Heart left ventricle (tissue), 16 donors: Measurements from ENCODE around the gene ACIN1. TPM values are rescaled to one million over a fixed set of nuclear protein-coding genes. Genes with fewer than 3 reads are reported as not detected.

Source experiments
- ATAC-seq, 4 donors: fragments of 200-7000 bp; cut with Tn5 transposase; one replicate each; pipeline ENCODE4 v1.9.1; 2020 to 2022; ENCODE audit warnings: moderate library complexity in 4 of 4, mild to moderate bottlenecking in 3 of 4, moderate number of reproducible peaks in 1 of 4
- DNase-seq, 5 donors: peaks; one replicate each; pipeline ENCODE4 v3.0.0-alpha.2; 2020
- H3K27ac ChIP-seq, 12 donors: fragments of 200-600 bp; sonication (generic) in 4 of 12; one replicate each; pipeline versions ENCODE4 v1.5.0 to v1.8.0; 2016 to 2022; ENCODE audit warnings: mild to moderate bottlenecking in 2 of 12
- H3K27me3 ChIP-seq, 9 donors: fragments of 200-600 bp; sonication (generic) in 2 of 9; one replicate each; pipeline versions ENCODE4 v1.5.1 to v1.8.0; 2016 to 2022; ENCODE audit warnings: mild to moderate bottlenecking in 3 of 9
- H3K36me3 ChIP-seq, 9 donors: fragments of 200-600 bp; sonication (generic) in 2 of 9; one replicate each; pipeline versions ENCODE4 v1.5.0 to v1.8.0; 2018 to 2022; ENCODE audit warnings: mild to moderate bottlenecking in 2 of 9
- H3K4me1 ChIP-seq, 12 donors: fragments of 200-600 bp; sonication (generic) in 4 of 12; one replicate each; pipeline versions ENCODE4 v1.5.0 to v1.8.0; 2016 to 2022; ENCODE audit warnings: mild to moderate bottlenecking in 3 of 12
- H3K4me3 ChIP-seq, 12 donors: fragments of 200-600 bp; sonication (generic) in 4 of 12; one replicate each; pipeline versions ENCODE4 v1.5.0 to v1.8.0; 2017 to 2022; ENCODE audit warnings: mild to moderate bottlenecking in 9 of 12, moderate library complexity in 4 of 12
- H3K9me3 ChIP-seq, 12 donors: fragments of 200-600 bp; sonication (generic) in 4 of 12; one replicate each; pipeline versions ENCODE4 v1.5.0 to v1.8.0; 2016 to 2022; ENCODE audit warnings: mild to moderate bottlenecking in 1 of 12
- CTCF ChIP-seq, 12 donors: fragments of 200-600 bp; sonication (generic) in 4 of 12; IDR thresholded peaks; one replicate each; pipeline versions ENCODE4 v1.5.0 to v1.8.0; 2018 to 2022; ENCODE audit warnings: antibody characterized with exemption in 12 of 12, mild to moderate bottlenecking in 5 of 12
- POLR2A ChIP-seq, 2 donors: fragments of 450-650 bp; IDR thresholded peaks; one replicate each; pipeline ENCODE4 v1.6.1; 2017; ENCODE audit warnings: antibody characterized with exemption in 2 of 2, mild to moderate bottlenecking in 2 of 2, moderate library complexity in 2 of 2
- WGBS, 4 donors: extraction: QIAGEN DNeasy Blood & Tissue Kit in 2 of 4; methylation state at CpG; one replicate each; pipeline versions ENCODE4 v1.1.5 to v1.1.7; 2013 to 2018; 5-methylcytosine and 5-hydroxymethylcytosine counted together
- intact Hi-C, 10 donors: fragments of 100-400 bp; cut with DNase I; formaldehyde crosslinking; loops; one replicate each; pipeline versions ENCODE4 v1.11.1 to v1.14.2; 2022
- polyA plus RNA-seq, 2 donors: library from polyadenylated mRNA; stranded (reverse); fragments of 200-250 nt; gene quantifications; one replicate each; pipeline ENCODE4 v1.2.3, GENCODE V29; 2013
- total RNA-seq, 9 donors: library from RNA; depleted of rRNA in 2 of 9; stranded (reverse); fragments of >200 nt in 2 of 9; fragmentation: NEBNext Ultra II Directional in 3 of 9; extraction: Animal tissue kit (Norgen Biotek cat#: 25700) in 3 of 9; gene quantifications; one replicate each; pipeline versions ENCODE4 v1.1.0 to v1.2.4, GENCODE V29; 2016 to 2023
- donor health status: ischemic (EF 13 %, LVEDD 7.1; RV severe dilation, severe dysfunction).
- donor health status: healthy with polysubstance abuse.
- donor health status: DM: no; HTN: yes; CAD: no.
- donor health status: DM: no; HTN: no; CAD: no.
- donor health status: ischemic (EF 25% LVEDD 6.9; RV normal size, moderate dysfunction).
- donor health status: ischemic (EF 25% LVEDD 5.7; RV mildly dilated, moderate dysfunction).
- donor health status: healthy.
- donor health status: DM: yes; HTN: yes; CAD: no.
- donor health status: ischemic (EF 35%, LVEDD 5.7; RV mildly dilated, moderate dysfunction).
- donor health status: nonischemic (EF 11% LVEDD 7.7; RV severe dilation, severe dysfunction).
- donor health status: DM: yes; HTN: yes; CAD: no.
- donor health status: PGD.
- donor health status: ischemic (EF 29% LVEDD 5.4; RV normal size, mild dysfunction).
- donor health status: nonischemic (EF 23%, LVEDD 6.1; RV moderate dilation, normal function).

Gene ACIN1
- total and polyA plus RNA-seq, 11 donors, result 42.0 to 91.2 (median 65.6) TPM

GRCh38 chr14:23057757-23058653 is 36.9 kb downstream of the ACIN1 start:
- Histone ChIP-seq H3K4me1 (peaks cover 0 to 39% (median 25%) of the 10 kb centered on the region in 12 donors), H3K9me3 (no peaks in the 10 kb centered on the region), H3K4me3 (peak overlapping the region; percentile 46 to 84 (median 68)), H3K27ac (peak overlapping the region in 10 of 12 donors; percentile 39 to 77 (median 58)), H3K27me3 (no peaks in the 10 kb centered on the region), H3K36me3 (peaks cover 0 to 49% (median 46%) of the 10 kb centered on the region in 9 donors)
- 1 to 4% (median 2%) methylated on average over 17 to 51 of the region's 51 CpGs for WGBS, 4 donors
- TF ChIP-seq POLR2A (IDR thresholded peaks at IDR 0.05) (no peak), CTCF (IDR thresholded peaks at IDR 0.05) (peak; percentile 92 to 96 (median 94))
- DNase-seq (peak; percentile 84 to 91 (median 88)), ATAC-seq (peak; percentile 73 to 77 (median 74))
- intact Hi-C loops, result loop anchor here (1.0 to 10.0 kb wide), 5 partner anchors 23 to 503 kb away; no protein-coding TSS in a partner anchor

- no peak for TF ChIP-seq CTCF (IDR thresholded peaks at IDR 0.05)
- peak in 1 of 2 donors; percentile 25 for TF ChIP-seq POLR2A (IDR thresholded peaks at IDR 0.05)
- DNase-seq (peak; percentile 76 to 89 (median 78)), ATAC-seq (peak in 3 of 4 donors; percentile 30 to 61 (median 58))
- intact Hi-C loops, result loop anchor here in 3 of 10 donors (2.0 to 10.0 kb wide), 3 partner anchors 62 to 502 kb away; no protein-coding TSS in a partner anchor
- H3K27ac ChIP-seq, result peak within 1 kb of the TSS in 10 of 12 donors; percentile 39 to 77 (median 58)
- 2 to 10% (median 4%) methylated on average over 23 to 73 of the region's 73 CpGs for WGBS, 4 donors
- no peaks in the 10 kb centered on the region for H3K9me3 ChIP-seq
- peak within 1 kb of the TSS; percentile 46 to 84 (median 68) for H3K4me3 ChIP-seq
- H3K4me1 ChIP-seq, result peaks cover 0 to 31% (median 20%) of the 10 kb centered on the region in 12 donors
- no peaks in the 10 kb centered on the region for H3K27me3 ChIP-seq
- H3K36me3 ChIP-seq, result peaks cover 0 to 41% (median 38%) of the 10 kb centered on the region in 9 donors
Observed at GRCh38 chr14:23056956-23057756, 37.8 kb downstream of the ACIN1 start, which contains the start of gene CDH24. CDH24 (minus strand) TSS chr14:23057520; CDS start chr14:23055733, 1,787 bp downstream.

- Histone ChIP-seq H3K27ac (peak overlapping the region in 1 of 12 donors; percentile 68), H3K4me3 (peak overlapping the region in 10 of 12 donors; percentile 56 to 84 (median 70)), H3K27me3 (no peaks in the 10 kb centered on the region), H3K9me3 (no peaks in the 10 kb centered on the region), H3K36me3 (peaks cover 0 to 33% (median 30%) of the 10 kb centered on the region in 9 donors), H3K4me1 (peaks cover 0 to 28% (median 16%) of the 10 kb centered on the region in 12 donors)
- DNase-seq (peak in 4 of 5 donors; percentile 61 to 81 (median 70)), ATAC-seq (peak; percentile 26 to 52 (median 50))
- TF ChIP-seq POLR2A (IDR thresholded peaks at IDR 0.05) (no peak), CTCF (IDR thresholded peaks at IDR 0.05) (peak; percentile 48 to 75 (median 66))
- intact Hi-C loops, result loop anchor here in 3 of 10 donors (2.0 to 10.0 kb wide), 3 partner anchors 62 to 502 kb away; no protein-coding TSS in a partner anchor
- 14 to 20% (median 17%) methylated on average over 17 of the region's 17 CpGs for WGBS, 4 donors
Observed at GRCh38 chr14:23056145-23056955, 38.6 kb downstream of the ACIN1 start.
